HG03575 (cell line): ENCODE measurements around the gene AP3B1.

Source experiments
- ATAC-seq: cut with Tn5 transposase; IDR thresholded peaks from one replicate; pipeline ENCODE4 v1.9.1; 2021; ENCODE audit not compliant: unreplicated experiment, insufficient number of reproducible peaks, low FRiP score; ENCODE audit errors: extremely low read depth

Gene AP3B1

GRCh38 chr5:78294248-78295034 is at the start of gene AP3B1:
Gene AP3B1 (minus strand): TSS chr5:78294698. CDS start chr5:78294579, 119 bp downstream.
- ATAC-seq = peak; percentile 49

DNA sequence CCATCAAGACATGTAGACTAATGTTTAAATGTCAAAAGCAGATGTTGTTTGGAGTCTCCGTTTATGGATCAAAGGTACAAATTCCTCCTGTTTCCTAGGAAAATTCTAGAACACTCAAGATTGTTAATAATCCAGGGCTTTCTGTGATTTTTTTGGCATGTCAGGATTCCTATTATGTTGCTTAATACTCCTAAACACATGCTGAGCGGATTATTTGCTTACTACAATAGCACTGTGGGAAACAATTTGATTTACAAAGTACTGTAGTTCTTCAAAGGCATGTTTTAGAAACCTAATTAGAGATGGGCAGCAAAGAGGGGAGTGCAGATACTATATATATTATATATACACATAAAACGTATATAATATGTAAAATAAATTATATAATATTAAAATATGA is 46.9 kb upstream of the AP3B1 start:
- no peak for ATAC-seq

DNA sequence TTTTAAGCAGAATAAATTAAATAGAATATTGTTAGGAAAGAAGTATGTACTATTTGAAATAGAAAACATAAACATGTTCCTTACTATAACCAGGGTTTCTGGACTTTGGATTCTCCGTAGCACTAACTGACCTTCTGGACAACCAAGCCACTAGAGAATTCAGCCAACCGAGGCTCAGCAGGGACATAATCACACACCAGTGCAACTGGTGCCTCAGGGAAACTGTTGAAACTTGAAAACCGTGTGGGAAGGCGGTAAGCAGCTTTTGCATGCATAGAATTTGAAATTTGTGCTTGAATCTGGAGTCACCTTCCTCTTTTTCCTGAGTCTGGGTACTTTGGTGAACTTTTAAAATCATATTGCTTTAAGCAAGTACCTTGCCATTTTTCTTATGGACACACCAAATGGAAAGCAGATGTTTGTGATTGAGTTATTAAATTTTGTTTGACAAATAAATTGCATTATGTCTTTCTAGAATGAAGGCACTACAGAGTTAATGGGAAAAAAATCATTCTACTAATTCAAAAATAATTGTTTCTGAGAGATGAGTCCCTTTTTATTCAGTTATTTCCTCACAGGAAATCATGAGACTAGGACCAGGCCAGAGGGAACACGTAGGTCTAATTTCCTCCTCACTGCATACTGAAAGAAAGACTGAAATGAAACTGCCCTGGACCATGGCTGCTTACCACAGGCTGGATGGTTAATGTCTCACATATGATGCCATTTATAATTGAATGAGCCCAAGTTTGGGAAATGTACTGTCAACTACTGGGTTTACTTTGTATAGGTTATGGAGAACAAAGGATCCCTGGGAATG is 45.3 kb upstream of the AP3B1 start:
- ATAC-seq = no peak

DNA sequence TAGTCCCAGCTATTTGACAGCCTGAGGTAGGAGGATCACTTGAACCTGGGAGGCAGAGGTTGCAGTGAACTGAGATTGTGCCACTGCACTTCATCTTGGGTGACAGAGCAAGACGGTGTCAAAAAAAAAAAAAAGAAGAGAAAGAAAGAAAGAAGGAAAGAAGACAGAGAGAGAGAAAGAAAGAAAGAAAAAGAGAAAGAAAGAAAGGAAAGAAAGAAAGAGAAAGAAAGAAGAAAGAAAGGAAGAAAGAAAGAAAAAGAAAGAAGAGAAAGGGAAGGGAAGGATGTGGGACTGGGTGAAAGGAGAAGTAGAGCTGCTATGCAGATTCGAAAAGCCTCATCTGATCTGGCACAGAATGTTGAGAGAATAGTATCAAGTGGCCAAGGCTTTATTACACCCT is 42.2 kb upstream of the AP3B1 start:
- ATAC-seq = no peak

DNA sequence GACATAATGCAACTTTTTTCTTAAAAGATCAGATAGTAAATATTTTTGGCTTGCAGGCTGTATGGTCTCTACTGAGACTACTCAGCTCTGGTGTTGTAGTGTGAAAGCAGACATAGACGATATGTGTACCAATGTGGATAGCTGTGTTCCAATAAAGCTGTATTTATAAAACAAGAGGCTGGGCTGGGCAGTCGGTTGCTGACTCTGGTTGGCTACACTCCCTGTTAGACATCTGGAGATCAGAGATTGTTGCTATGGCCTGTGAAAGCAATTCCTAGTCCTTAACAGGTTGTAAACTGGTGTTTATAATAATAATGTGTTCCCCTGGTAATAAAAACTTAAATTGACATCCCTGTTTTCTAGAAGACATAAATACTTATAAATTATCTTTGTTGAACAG is 41.5 kb upstream of the AP3B1 start:
- no peak for ATAC-seq

DNA sequence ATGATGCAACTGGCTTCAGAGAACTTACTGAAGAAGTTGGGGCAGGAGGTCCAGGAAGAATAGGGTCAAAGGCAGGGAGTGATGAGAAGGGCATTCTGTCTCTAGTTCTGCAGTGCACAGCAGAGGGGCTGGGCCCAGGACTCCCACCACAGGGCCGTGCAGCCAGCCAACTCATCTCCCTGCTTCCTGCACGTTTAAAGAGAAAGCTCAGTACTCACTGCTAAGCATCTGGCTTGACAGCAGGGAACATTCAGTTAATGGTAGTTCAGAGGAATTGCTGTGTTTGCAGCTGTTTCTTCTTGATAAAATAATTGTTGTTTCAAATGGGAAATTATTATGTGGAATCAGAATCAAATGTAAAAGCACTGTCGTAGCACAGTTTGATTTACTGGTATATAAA is 40.3 kb upstream of the AP3B1 start:
- no peak for ATAC-seq

GRCh38 chr5:78331523-78332080 is 37.1 kb upstream of the AP3B1 start:
- no peak for ATAC-seq

DNA sequence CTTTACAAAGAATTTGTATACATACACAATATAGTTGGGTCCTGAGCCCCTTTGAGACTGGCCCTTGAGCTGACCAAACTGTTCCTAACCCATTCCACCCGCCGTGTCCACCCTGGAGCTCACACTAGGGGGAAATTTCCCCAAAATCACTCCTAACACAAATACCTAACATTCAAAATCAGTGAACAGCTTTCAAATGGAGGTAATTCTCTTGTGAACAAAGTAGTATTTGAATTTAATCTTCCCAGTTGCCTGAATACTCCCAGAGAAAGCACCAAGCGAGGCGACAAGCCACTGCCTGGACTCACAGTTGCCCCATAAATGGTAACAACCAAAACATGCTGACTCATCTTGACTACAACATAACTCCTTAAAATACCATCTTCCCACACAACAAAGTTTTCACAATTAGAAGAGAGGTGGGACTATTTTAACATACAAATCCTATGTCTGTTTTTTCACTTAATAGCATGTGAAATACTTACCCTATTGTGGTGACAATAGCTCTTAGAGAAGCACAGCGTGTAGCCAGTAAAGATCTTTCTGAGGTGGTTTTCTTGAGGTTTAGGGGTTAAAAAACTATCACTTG is 34.2 kb upstream of the AP3B1 start:
- no peak for ATAC-seq

DNA sequence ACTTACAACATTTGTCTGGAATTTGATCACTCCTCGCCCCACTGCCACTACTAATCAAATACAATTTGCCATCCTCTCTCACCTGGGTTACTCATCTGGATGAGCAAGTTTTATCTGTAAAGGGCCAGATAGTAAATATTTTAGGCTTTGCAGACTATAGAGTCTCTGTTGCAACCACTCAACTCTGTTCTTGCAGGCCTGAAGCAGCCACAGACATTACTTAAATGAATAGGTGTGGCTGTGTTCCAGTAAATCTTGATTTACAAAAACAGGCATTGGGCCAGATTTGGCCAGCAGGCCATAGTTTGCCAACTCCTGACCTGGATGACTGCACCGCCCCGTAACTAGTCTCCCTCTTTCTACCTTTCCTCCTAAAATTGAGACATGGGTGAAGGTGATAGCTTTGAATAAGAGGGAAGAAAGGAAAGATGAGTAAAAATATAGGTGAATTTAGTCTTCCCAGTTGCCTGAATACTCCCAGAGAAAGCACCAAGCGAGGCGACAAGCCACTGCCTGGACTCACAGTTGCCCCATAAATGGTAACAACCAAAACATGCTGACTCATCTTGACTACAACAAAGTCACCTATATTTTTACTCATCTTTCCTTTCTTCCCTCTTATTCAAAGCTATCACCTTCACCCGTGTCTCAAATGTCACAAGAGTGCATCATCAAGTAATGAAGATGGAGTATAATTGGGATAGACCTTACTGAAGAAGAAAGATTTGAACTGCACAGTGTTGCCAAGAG is 33.4 kb upstream of the AP3B1 start:
- no peak for ATAC-seq

DNA sequence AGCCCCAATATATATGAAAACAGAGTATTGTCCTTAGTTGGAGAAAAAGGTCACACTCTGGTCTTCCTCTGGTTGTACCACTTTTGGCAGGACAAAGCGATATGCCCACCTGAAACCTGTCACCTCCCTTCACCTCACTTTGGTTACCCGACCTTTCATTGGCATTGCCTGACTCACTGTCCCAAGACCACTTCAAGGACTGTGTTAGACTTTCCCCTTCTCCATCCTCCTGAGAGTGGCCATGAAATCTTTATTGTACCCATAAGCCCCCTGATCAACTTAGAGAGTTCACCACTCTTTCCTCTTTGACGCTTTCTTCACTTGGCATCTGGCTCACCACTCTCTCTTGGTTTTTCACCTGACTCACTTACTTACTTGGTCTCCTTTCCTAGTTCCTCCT is 32.4 kb upstream of the AP3B1 start:
- ATAC-seq = no peak

GRCh38 chr5:78323241-78323640 is 28.7 kb upstream of the AP3B1 start:
- ATAC-seq = no peak

DNA sequence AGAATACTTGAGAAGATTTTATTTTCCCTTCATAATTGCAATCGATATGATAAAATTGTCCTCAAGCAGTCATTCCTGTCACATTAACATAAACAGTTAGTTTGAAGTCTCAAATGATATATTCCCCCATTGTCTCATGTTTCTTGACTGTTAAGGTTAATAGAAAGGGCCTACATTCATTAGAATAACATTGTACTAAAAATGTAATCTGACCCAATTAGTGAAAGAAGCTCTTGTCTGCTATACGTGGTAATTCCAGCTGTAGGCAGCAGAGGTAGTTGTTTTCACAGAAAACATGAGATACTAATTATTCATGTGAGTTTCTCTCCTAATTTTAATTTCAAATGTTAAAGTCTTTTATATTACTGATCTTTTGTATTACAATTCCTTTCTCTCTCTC is 25.9 kb upstream of the AP3B1 start:
- ATAC-seq = no peak

- ATAC-seq = no peak
Observed at GRCh38 chr5:78318337-78318736, 23.8 kb upstream of the AP3B1 start.

DNA sequence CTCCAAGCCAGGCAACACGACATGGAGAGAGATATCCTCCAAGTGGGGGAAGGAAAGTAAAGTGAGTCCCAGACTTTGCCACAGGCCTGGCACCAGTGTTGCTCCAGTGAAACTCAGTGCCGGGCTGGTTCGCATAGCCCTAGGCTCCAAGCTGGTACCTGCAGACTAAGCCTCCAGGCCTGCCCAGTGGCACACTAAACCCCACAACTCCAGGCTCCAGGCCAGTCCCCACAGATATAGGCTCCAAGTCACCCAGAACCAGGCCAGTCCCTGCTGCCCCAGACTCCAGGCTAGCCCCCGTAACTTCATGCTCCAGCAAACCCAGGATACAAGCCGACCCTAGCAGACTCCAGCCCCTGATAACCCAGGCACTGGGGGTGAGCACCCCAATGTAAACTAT is 23.0 kb upstream of the AP3B1 start:
- ATAC-seq = no peak

- no peak for ATAC-seq
Observed at GRCh38 chr5:78308703-78309102, 14.2 kb upstream of the AP3B1 start.

- ATAC-seq = no peak
Observed at GRCh38 chr5:78300464-78301045, 6.1 kb upstream of the AP3B1 start.

DNA sequence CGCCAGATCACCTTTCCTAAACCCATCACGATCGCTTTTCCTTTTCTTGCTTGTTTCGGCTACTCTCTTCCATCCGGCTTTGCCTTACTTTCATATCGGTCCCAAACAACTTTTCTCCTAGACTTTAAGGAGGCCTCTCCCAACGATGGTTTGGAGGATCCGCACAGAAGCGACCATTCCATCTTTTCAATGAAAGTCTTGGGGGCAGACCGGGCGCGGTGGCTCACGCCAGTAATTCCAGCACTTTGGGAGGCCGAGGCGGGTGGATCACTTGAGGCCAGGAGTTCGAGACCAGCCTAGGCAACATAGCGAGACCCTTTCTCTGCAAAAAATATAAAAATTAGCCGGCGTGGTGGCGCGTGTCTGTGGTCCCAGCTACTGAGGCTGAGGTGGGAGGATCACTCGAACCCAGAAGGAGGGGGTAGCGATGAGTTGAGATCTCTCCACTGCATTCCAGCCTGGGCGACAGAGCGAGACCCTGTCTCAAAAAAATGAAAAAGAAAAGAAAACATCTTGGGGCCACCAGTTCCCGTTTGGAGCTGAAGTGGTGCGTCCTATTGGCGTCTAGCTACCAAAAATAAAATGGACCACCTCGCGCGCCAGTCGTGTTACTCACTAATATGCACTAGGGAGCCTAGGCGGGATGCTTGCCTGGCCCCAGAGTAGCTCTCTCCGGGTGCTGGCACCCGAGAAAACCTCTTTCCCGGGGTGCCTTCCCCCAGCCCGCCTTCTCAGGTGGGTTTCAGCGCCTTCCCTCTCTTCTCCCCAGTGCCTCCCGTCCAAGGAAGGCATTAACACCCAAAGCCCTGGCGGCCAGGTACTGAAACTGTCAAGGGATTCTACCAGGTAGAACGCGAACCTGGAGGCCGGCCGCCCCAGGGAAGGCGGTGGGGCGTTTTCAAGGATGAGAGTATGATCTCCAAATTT is 800 bp upstream of the AP3B1 start:
- ATAC-seq = peak; percentile 3

- ATAC-seq = no peak
Observed at GRCh38 chr5:78293851-78294247, 649 bp downstream of the AP3B1 start.
